NCI-H526 treated with DMSO at 0.1 percent for 48 hours (cell line): ENCODE measurements around the gene CIAO2B.

Experiments used
- DNase-seq: peaks from one replicate; lab custom pipeline; 2025; lab: John Stamatoyannopoulos, UW

CIAO2B gene

DNA sequence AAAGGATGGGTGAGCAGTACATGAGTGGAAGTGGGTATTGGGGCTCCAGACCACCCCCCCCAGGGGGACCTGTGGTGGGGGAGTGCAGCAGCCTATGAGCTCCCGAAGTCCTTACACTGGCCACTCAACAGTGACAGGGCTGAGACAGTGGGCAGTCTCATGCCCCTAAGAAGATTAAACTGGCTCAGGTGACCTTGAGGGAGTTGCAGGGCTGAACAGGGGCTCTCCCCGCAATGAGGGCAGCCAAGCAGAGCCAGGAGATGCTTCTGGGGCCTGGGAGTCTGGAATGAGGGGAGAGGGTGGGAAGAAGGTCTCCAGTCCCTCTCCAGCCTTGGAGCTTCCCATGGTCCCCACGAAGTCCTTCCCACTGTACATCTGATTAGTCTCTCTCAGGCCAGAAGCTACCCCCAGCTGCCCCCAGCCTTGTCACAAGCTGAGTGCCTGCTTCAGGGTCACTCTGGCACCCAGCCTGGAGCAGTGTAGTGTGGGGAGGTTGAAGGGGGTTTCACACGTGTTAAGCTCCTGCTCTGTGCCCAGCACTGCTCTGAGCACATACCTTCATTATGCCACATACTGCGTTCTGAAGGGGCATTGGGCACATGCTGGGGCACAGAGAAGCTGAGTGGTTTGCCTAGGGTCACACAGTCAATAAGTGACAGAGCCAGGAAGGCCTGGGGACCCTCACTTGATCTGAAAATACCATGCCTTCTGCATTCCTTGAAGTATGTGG is 14.5 kb downstream of the CIAO2B start:
- no peak for DNase-seq

DNA sequence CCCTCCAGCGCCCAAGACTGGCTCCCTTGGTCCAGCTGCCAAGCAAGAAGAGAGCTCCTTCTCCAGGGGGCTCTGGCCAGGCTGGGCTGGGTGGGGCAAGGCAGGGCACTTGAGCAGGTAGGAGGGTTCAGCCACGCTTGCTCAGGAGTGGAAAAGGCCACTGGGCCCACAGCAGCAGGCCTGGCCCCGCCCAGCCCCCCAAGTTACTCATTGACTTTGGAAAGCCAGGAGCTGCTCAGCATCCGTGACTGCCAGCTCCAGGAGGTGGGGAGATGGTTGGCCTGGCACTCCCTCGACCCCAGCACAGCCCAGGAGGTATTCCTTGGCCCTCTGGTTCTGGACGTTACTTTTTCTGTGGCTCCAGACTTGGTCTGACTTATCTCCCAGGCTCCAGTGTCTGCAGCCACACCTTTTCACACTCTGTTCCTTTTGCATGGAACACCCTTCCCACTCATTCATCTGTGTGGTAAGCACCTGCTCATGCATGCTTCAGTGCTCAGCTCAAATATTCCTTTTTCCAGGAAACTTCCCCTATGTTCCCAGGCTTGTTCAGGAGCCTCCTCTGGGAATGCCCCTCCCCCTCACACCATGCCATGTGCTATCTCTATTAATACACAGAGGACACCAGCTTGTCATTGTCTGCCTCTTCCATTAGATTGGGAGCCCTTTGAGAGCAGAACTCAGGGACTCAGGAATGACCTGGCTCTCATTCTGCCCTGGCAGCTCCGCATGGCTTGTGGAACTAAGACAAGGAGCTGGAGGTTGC is 15.2 kb downstream of the CIAO2B start, which contains the start of gene CDH16:
Gene CDH16, minus strand, starts transcription at position 83 of the 766 bp plus-strand sequence. CDS start 820 bp downstream, outside the sequence.
- peak; percentile 6 for DNase-seq

DNA sequence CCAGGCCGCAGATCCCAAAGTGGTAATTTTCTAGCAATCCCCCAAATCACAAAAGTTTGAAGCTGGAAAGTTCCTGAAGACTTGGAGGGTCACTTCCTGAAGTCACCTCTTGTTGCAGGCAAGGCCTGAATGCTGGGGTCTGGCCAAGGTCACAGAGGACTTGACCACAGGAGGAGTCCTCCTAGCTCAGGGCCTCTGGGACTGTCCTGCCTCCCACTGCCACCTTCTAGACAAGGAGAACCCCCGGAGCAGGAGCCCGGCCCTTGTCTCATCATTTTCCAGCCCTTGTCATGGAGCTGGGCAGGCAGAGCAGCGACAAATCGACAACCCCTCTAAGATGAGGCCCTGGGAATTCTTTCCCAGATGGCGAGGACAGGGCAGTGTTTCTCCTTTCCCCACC is 15.8 kb downstream of the CIAO2B start:
- no peak for DNase-seq

DNA sequence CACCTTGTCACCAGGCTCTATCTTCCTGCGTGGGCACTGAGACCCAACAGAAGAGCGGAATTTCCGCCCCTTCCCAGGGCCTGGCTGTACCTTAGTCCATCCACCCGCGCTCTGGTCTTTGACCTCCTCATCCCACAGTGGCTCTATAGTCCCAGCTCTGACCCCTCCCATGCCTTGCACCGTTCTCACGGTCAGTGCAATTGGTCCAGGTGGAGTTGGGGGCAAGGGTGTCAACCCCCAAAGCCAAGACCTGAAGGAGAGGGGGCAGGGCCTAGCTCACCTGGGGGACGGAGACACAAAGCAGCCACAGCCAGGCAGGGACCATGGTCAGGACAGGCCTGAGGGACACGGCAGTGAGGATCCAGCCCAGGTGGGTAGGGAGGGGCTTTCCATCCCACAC is 16.5 kb downstream of the CIAO2B start:
- DNase-seq = no peak

DNA sequence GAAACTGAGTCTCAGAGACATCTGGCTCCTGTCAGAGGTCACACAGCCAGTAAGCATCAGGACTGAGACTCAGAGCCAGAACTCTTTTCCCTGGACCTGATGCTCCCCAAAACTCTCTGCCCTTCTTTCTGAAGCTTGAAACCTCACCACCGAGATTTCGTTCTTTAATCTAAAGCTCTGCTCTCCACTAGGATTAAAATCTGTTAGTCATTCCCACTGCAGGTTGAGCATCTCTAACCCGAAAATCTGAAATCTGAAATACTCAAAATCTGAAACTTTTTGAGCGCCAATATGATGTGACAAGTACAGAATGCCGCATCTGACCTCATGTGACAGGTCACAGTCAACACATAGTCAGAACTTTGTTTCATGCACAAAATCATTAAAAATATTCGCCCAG is 17.7 kb downstream of the CIAO2B start:
- no peak for DNase-seq

DNA sequence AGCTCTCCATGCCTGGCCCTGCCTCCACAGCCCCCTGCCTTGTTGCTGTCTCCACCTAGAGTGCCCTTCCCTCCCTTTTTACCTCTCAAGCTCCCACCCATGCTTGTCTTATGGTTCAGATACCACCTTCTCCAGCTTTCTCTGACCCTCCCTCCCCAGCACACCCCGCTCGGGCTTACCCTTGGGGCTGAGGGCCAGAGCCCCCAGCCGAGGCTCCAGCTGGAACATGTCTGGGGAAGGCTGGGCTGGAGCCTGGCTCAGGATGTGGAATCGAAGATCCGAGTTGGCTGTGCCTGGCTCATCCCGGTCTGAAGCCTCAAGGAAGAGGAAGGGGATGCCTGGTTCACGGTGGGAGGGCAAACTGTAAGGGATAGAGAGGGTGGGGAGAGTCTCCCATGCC is 19.2 kb downstream of the CIAO2B start:
- DNase-seq = no peak

DNA sequence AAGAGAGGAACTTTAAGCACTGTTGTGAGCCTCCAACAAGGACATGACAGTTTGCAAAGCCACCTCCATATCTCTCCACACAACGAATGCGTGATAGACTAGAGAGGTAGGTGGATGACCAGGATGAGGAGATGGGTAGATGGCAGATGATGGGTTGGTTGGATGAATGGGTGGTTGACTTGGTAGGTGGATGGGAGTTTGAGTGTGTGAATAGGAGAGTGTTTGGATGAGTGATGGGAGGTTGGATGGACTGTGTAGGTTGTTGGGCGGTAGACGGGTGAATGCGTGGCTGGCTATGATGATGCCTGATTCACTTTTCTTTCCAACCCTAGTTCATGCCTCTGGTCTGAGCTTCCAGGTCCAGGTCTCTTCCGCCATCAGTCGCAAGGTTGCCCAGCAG is 19.7 kb downstream of the CIAO2B start:
- no peak for DNase-seq

DNA sequence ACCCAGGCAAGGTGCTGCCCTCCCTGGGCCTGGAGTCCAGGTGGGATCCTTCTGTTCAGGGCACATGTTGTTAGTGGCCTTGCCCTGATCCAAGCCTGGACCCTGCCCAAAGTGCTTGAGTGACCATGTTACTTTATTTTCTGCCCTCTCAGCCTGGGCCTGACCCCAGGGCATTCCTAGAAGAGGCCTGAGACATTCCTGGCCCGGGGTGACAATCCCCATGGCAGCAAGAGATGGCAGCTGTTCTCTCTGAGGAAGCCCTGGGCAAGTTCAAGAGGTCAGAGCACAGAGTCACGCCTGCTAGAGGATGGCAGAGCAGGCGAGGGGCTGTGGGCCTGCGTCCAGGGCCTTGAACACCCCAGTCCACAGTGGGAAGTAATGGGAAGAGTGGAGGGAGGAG is 20.5 kb downstream of the CIAO2B start:
- no peak for DNase-seq

DNA sequence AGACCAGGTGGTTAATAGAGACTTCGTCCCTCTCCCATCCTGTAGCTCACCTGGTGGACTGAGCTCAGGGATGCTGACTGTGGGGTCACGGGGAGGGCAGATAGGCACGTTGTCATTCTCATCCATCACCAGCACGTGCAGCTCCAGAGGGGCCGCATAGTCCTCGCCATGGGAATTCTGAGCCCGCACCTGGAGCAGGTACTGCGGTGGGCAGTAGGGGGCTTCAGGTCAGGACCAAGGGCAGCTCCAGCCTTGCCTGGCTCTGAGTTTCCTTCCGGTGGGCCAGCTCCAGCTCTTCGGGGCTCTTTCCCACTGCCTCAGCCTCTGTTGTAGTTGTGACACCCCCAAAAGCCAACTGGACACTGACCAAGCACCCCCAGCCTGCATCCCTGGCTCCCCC is 21.1 kb downstream of the CIAO2B start:
- DNase-seq = no peak

DNA sequence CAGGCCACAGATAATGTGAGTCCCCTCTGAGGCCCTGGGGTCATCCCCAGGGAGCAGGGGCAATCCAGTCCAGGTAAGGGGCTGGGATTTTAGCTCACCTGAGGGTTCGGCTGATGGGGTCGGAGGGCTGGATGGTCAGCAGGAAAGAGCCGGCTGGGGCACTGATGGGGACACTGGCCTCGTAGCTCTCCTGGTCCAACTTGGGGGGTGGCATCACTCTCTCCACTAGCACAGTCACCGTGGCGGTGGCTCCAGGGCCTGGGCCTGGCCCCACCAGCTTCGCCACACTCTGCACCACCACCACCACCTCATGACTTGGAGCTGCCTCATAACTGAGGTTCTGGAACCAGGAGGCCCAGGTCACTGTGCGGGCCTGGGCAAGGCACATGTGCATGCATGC is 22.4 kb downstream of the CIAO2B start:
- DNase-seq = no peak

DNA sequence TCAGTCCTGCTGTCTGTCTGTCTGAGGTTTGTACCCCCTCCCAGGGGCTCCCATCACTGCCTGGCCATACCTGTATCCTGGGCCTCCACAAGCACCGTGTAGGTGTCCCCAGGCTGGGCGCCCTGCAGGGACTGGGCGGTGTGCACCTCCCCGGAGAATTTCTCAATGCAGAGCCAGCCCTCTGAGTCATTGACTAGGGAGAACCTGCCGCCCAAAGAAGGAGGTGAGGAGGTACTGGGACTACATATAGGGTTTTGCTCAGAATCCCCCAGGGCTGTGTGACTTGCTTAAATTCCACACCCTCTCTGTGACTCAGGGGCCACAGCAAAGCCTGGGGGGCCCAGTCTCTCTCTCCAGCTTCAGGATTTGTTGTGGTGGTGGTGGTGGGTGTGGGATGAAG is 23.1 kb downstream of the CIAO2B start:
- DNase-seq = no peak

DNA sequence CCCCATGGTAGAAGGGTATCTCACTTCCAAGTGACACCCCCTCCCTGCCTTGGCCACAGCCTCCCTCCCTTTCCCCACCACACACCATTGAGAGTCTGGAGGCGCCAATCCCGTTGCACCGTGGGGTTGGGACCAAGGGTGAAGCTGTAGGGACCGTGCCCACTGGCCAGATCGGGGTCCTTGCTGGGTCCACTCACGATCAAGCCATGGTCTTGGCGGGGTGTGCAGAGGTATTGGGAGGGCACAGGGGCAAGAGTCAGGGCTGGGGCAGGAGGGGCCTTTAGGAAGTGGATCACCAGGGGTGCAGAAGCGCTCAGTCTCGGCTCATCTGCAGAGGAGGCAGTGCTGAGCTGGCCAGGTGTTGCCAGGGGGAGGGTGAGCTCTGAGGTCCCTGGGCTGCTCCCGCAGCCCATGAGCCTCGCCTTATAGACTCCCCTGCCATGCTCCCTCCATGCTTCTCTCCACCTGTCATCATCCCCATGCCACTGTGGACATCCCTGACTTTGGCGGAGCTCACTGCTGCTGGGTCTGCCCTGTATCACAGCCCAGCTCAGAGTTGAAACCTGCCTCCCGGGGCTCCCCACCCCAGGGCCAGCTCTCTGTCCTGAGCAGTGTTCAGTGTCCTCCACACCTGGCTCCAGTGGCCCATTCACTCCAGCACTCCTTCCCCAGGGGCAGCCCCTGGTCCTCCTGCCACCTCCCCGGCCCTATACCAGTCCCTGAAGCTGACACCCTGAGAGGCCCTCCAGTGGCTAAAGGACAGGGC is 23.8 kb downstream of the CIAO2B start:
- no peak for DNase-seq

DNA sequence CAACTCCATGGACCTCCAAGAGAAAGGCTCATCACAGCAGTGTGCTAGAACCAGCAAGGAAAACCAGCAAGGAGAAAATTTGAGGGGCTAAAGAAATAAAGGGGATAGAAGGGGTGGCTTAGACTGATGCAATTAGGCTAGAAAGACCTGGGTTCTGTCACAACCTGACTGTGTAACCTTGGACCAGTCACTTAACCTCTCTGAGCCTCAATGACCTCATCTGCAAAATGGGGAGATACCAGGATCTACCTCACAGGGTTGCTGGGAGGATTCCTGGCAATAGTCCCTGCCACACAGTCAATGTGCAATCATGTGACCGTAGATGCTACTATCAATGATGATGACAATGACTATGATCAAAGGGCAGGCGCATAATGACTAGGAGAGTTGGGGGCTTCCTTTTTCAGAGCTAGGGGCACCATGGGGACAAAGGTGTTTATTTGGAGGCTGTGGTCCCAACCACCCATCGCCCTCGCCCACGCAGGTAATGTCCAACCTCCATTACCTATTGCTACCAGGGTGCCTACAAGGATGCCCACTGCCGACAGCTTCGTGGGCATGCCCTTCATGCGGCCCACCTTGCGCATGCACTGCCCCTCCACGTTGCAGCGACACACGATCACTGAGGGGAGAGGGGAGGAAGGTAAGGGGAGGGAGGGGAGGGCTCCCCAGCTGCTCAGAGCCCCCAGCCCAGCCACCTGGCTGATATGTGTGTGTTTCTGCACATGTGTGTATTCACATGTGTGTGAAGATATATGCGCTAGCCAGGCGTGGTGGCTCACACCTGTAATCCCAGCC is 25.2 kb downstream of the CIAO2B start:
- no peak for DNase-seq

DNA sequence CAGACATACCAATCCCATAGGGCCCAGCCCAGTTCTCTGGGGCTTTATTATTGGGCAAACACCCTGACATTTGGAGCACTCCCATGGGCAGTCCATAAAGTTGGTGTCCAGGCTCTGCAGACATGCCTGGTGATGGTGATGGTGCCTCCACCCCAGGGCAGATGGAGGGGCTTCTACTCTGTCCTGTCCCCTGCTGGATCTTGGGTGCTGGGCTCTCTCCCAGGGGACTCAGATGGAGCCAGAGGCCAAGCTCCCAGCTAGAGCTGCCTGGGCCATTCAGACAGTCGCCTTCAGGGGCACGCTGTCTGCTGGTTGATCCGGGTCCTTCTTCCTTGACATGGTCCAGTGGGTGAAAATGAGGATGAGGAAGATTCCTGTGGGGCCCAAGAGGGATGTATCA is 26.1 kb downstream of the CIAO2B start:
- DNase-seq = no peak

DNA sequence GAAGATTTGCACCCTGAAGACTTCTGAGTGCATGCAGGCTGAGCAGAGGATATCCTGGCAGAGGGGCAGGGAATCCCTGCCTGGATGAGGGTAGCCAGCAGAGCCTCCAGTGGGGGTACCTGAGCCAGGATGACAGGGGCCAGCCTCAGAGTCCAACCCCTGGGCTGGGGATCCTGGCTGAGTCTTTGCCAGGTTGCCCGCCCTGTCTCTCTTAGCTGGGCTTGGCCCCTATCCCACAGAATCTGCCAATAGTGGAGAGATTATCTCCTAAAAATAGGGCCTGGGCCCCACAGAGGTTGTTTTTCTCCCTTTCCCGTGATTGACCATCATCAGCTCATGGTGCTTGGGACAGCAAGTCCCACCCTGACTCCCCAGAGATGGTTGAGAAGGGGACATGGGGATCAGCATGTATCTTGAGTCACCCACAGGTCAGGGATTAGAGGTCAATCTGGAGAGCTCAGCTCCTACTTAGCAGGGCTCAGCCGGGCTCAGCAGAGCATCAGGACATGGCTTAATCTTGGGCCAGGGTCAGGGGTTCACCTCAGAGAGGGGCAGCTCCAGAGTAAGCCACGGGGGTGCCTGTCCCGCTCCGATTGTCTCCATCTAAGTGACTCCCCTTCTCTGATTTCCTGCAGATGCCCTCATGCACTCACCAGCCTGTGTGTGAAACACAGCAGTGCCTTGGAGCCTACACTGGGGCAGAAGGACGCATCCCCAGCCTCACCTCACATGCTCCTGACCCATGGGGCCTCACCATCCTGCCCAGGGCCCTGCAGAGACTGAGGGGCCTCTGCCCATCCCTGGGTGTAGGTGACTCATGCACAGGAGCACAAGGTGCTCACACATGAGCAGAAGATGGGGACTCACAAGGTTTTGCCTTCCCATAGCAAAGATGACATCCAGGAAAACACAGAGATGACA is 27.0 kb downstream of the CIAO2B start:
- DNase-seq = no peak

DNA sequence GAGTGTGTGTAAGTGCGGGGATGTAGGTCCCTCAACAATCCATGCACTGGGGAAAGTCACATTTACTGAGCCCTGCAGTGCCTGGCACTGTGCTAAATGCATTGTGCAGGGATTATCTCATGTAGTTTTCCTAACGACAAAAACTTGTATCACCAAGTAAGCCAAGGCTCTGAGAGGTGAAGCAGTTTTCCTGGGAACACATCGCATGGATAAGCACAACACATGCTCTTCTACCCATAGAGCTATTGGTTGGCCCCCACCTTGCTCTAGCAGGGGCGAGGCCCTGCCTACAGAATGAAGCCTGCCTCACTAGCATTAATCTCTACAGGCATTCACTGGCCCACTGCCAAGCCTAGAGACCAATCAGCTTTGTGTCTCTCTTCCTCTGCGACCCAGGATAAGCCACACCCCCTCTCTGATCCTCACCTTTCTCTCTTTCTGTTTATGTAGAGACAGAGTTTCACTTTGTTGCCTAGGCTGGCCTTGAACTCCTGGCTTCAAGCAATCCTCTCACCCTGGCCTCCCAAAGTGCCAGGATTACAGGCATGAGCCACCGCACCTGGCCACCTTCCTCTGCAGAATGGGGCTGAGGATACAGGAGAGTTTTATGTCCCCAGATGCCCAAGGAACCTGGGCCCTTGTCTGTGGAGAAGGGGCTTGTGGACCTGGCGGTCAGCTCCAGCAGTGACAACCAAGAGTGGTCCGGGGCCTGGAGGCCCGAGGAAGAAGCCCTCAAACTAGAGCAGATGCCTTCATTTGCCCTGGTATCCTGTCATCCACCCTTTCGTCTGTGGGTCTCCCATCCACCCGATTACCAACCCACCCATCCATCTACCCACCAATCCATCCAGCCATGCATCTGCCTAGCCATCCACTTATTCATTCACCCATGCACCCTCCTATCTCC is 28.3 kb downstream of the CIAO2B start:
- no peak for DNase-seq

DNA sequence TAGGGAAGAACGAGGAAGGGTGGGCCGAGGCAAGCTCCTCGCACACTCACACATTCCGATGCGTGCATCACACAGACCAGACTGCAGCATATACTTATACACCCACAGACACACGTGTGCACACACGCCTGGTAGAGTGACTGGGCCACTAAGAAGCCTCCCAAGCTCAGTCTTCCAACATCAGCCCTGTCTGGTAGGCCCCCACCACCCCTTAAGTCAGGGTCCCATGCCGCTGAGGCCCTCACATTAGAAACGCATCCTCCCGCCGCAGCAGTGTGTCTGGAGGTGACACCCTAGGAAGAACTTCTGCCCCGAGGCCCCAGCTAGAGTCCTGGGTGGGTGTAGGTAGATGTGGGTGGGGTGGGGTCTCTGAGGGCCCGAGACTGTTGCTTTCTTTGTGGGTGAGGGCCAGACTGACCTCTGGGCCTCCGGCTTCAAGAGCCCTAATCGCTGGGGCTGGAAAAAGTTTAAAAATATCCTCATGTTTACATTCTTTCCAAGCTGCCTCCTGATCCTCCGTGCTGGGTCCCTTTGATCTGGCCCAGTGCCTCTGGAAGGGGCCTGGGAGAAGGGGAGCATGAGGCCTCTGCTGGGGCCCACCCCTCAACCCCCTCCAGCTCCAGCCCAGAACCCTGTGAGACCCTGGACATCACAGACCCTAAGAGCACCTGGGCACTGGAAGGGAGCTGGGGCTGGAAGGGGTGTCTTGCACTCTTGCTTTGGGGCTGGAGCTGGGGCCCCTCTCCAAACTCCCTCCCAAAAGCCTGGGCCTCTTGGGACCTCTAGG is 29.2 kb downstream of the CIAO2B start:
- no peak for DNase-seq

DNA sequence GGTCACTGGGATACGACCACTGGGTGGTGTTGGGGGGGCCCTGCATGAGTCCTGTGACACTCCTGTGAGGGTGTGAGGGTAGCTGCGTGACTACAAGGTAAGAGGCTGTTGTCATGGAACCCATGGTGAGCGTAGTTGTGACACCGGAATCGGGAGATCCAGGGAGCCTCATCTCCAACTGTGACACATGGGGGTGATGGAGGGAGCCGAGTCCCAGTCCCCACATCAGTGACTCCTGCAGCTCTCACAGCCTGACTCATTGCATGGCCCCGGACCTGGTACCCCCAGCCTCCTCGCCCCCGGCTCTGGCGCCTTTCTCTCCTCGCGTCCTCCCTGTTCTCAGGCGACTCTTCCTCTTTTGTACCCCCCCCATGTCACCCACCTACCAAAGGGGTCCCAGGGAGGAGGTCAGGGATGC is 29.8 kb downstream of the CIAO2B start:
- DNase-seq = no peak
